Measurements from ENCODE around the gene DLK2.

- TF ChIP-seq CTCF (IDR thresholded peaks at IDR 0.05) = no peak
- no peak for TF ChIP-seq POLR2A (IDR thresholded peaks at IDR 0.05)
Observed at GRCh38 chr6:43453831-43454230, 1.5 kb downstream of the DLK2 start.

All from vagina (tissue), 2 donors.